Heart left ventricle (tissue), 13 donors: Measurements from ENCODE around the gene CIRBP.

Experiments
- POLR2A ChIP-seq, 2 donors: fragments of 450-650 bp; IDR thresholded peaks; one replicate each; pipeline ENCODE4 v1.6.1; 2017; ENCODE audit warnings: antibody characterized with exemption in 2 of 2, mild to moderate bottlenecking in 2 of 2, moderate library complexity in 2 of 2
- TF ChIP-seq, protein P1 (sequence below), 12 donors: fragments of 200-600 bp; sonication (generic) in 4 of 12; IDR thresholded peaks; one replicate each; pipeline versions ENCODE4 v1.5.0 to v1.8.0; 2018 to 2022; ENCODE audit warnings: antibody characterized with exemption in 12 of 12, mild to moderate bottlenecking in 5 of 12
- donor health status: ischemic (EF 13 %, LVEDD 7.1; RV severe dilation, severe dysfunction).
- donor health status: DM: no; HTN: yes; CAD: no.
- donor health status: DM: no; HTN: no; CAD: no.
- donor health status: ischemic (EF 25% LVEDD 6.9; RV normal size, moderate dysfunction).
- donor health status: ischemic (EF 25% LVEDD 5.7; RV mildly dilated, moderate dysfunction).
- donor health status: ischemic (EF 35%, LVEDD 5.7; RV mildly dilated, moderate dysfunction).
- donor health status: nonischemic (EF 11% LVEDD 7.7; RV severe dilation, severe dysfunction).
- donor health status: DM: yes; HTN: yes; CAD: no.
- donor health status: PGD.
- donor health status: ischemic (EF 29% LVEDD 5.4; RV normal size, mild dysfunction).
- donor health status: nonischemic (EF 23%, LVEDD 6.1; RV moderate dilation, normal function).

DNA sequence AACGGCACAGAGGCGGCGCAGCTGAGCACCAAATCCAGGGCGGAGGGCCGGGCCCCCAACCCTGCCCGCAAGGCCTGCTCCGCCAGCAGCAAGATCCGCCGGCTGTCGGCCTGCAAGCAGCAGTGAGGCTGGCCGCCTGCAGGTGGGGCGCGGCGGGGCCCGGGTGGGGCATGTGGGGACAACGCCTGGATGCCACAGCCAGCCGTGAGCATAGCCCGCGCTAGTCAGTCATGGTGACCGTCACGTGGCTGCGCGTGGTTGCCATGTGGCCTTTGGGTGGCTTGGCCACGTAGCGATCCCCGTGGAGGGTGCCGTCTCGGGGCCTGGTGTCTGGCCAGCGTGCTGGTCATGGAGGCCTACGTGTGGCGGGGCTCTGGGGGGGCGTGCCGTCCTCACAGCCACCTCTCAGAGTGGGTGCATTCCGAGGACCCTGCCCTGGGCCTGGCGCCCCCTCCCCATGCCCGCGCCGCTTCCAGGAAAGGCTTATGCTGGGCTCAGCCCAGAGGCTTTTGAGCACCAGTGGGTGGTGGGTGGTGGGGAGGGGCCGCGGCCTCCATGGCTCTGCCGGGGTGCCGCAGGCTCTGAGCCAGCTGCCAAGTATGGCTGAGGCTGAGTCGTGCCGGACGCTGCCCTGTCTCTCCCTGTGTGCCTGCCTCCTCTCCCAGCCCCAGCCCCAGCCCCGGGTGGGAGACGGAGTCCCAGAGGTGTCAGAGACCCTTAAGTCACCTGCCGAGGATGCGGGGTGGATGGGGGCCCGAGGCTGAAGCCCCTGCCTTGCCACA lies 42.4 kb upstream of the CIRBP start:
- TF ChIP-seq, protein P1, sequence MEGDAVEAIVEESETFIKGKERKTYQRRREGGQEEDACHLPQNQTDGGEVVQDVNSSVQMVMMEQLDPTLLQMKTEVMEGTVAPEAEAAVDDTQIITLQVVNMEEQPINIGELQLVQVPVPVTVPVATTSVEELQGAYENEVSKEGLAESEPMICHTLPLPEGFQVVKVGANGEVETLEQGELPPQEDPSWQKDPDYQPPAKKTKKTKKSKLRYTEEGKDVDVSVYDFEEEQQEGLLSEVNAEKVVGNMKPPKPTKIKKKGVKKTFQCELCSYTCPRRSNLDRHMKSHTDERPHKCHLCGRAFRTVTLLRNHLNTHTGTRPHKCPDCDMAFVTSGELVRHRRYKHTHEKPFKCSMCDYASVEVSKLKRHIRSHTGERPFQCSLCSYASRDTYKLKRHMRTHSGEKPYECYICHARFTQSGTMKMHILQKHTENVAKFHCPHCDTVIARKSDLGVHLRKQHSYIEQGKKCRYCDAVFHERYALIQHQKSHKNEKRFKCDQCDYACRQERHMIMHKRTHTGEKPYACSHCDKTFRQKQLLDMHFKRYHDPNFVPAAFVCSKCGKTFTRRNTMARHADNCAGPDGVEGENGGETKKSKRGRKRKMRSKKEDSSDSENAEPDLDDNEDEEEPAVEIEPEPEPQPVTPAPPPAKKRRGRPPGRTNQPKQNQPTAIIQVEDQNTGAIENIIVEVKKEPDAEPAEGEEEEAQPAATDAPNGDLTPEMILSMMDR (IDR thresholded peaks at IDR 0.05), result no peak
- no peak for TF ChIP-seq POLR2A (IDR thresholded peaks at IDR 0.05)
